Fibroblast of skin of abdomen (primary cell): ENCODE results near the gene STAB2.
"Not testable (repeated sequence)": the region's sequence is repeated elsewhere in the genome, so short reads cannot be mapped to it uniquely, and the experiment has no call there.

Experiments used
- DNase-seq: peaks from one replicate; pipeline ENCODE4 v3.0.0-alpha.2; 2013

STAB2 gene

GRCh38 chr12:103647267-103647666, 60.2 kb downstream of the STAB2 start:
- peak; percentile 97 for DNase-seq

GRCh38 chr12:103652808-103653207, 65.7 kb downstream of the STAB2 start:
- DNase-seq = no peak

GRCh38 chr12:103653568-103654173, 66.6 kb downstream of the STAB2 start:
- DNase-seq = not testable (repeated sequence)

- no peak for DNase-seq
Observed at GRCh38 chr12:103654816-103655215, 67.7 kb downstream of the STAB2 start.

- DNase-seq = no peak
Observed at GRCh38 chr12:103656291-103656690, 69.2 kb downstream of the STAB2 start.

- peak; percentile 43 for DNase-seq
Observed at GRCh38 chr12:103657331-103657730, 70.3 kb downstream of the STAB2 start.

- DNase-seq = no peak
Observed at GRCh38 chr12:103664626-103665025, 77.6 kb downstream of the STAB2 start.

GRCh38 chr12:103665971-103666370, 78.9 kb downstream of the STAB2 start:
- no peak for DNase-seq

- DNase-seq = no peak
Observed at GRCh38 chr12:103667125-103667524, 80.1 kb downstream of the STAB2 start.

- no peak for DNase-seq
Observed at GRCh38 chr12:103668520-103668919, 81.4 kb downstream of the STAB2 start.

GRCh38 chr12:103671367-103671766, 84.3 kb downstream of the STAB2 start:
- DNase-seq = no peak

GRCh38 chr12:103672401-103673119, 85.5 kb downstream of the STAB2 start:
- DNase-seq = no peak

GRCh38 chr12:103673487-103673886, 86.4 kb downstream of the STAB2 start:
- DNase-seq = no peak

- no peak for DNase-seq
Observed at GRCh38 chr12:103673891-103674375, 86.9 kb downstream of the STAB2 start.

- no peak for DNase-seq
Observed at GRCh38 chr12:103676893-103677292, 89.8 kb downstream of the STAB2 start.

- DNase-seq = no peak
Observed at GRCh38 chr12:103677341-103677740, 90.3 kb downstream of the STAB2 start.

GRCh38 chr12:103677905-103678304, 90.8 kb downstream of the STAB2 start:
- DNase-seq = no peak

- DNase-seq = no peak
Observed at GRCh38 chr12:103679421-103680170, 92.5 kb downstream of the STAB2 start.

GRCh38 chr12:103680591-103681141, 93.6 kb downstream of the STAB2 start:
- DNase-seq = no peak

- no peak for DNase-seq
Observed at GRCh38 chr12:103686026-103686425, 99.0 kb downstream of the STAB2 start.

GRCh38 chr12:103687253-103687652, 100.2 kb downstream of the STAB2 start:
- no peak for DNase-seq

GRCh38 chr12:103688376-103689063, 101.4 kb downstream of the STAB2 start:
- no peak for DNase-seq

- DNase-seq = no peak
Observed at GRCh38 chr12:103690426-103690825, 103.4 kb downstream of the STAB2 start.
